Spleen (tissue), 11 donors: ENCODE data around the gene SIRT4. TPM values are rescaled to one million over a fixed set of nuclear protein-coding genes. Genes with fewer than 3 reads are reported as not detected.

Experiments used
- DNase-seq: peaks from one replicate; pipeline ENCODE4 v3.0.0-alpha.2; 2020
- H3K27ac ChIP-seq, 8 donors: fragments of 200-600 bp; sonication (generic) in 7 of 8; 1 replicate in 4 of 8; 2 replicates in 4 of 8; pipeline versions ENCODE4 v1.5.0 to v1.8.0; 2016 to 2021; ENCODE audit warnings: inconsistent platforms in 4 of 8, mild to moderate bottlenecking in 4 of 8, moderate library complexity in 1 of 8
- H3K27me3 ChIP-seq, 7 donors: fragments of 200-600 bp; sonication (generic) in 6 of 7; replicated peaks in 1 of 7; 1 replicate in 4 of 7; 2 replicates in 3 of 7; pipeline versions ENCODE4 v1.5.0 to v1.8.0; 2016 to 2021; ENCODE audit warnings: inconsistent platforms in 3 of 7, mild to moderate bottlenecking in 1 of 7
- H3K36me3 ChIP-seq, 6 donors: fragments of 200-600 bp; sonication (generic) in 5 of 6; 1 replicate in 4 of 6; 2 replicates in 2 of 6; pipeline versions ENCODE4 v1.5.0 to v1.8.0; 2016 to 2021; ENCODE audit warnings: inconsistent platforms in 2 of 6
- H3K4me1 ChIP-seq, 6 donors: fragments of 200-600 bp; sonication (generic) in 5 of 6; 1 replicate in 3 of 6; 2 replicates in 3 of 6; pipeline versions ENCODE4 v1.5.0 to v1.8.0; 2016 to 2021; ENCODE audit warnings: inconsistent platforms in 3 of 6
- H3K4me3 ChIP-seq, 8 donors: fragments of 200-600 bp; sonication (generic) in 7 of 8; 1 replicate in 4 of 8; 2 replicates in 4 of 8; pipeline versions ENCODE4 v1.5.0 to v1.8.0; 2016 to 2021; ENCODE audit warnings: inconsistent platforms in 4 of 8, mild to moderate bottlenecking in 4 of 8, moderate library complexity in 2 of 8
- H3K9me3 ChIP-seq, 8 donors: fragments of 200-600 bp; sonication (generic) in 7 of 8; 1 replicate in 4 of 8; 2 replicates in 4 of 8; pipeline versions ENCODE4 v1.5.0 to v1.8.0; 2016 to 2021; ENCODE audit warnings: inconsistent platforms in 4 of 8
- CTCF ChIP-seq, 11 experiments: fragments of 200-600 bp in 7 of 11; fragments of 450-650 bp in 4 of 11; sonication (generic) in 4 of 11; IDR thresholded peaks in 8 of 11; conservative IDR thresholded peaks in 3 of 11; 1 replicate in 7 of 11; 2 replicates in 4 of 11; pipeline versions ENCODE4 v1.4.0 to v1.8.0; 2016 to 2021; ENCODE audit warnings: antibody characterized with exemption in 11 of 11, inconsistent platforms in 4 of 11, mild to moderate bottlenecking in 1 of 11
- POLR2A ChIP-seq, 3 donors: fragments of 450-650 bp; IDR thresholded peaks; one replicate each; pipeline ENCODE4 v1.5.1; 2017; ENCODE audit warnings: antibody characterized with exemption in 3 of 3, mild to moderate bottlenecking in 1 of 3
- POLR2AphosphoS5 ChIP-seq, 3 donors: sonication (generic); formaldehyde crosslinking; IDR thresholded peaks; one replicate each; pipeline ENCODE4 v1.5.1; 2017; ENCODE audit warnings: antibody characterized with exemption in 3 of 3
- WGBS, 5 donors: extraction: QIAGEN DNeasy Blood & Tissue Kit in 3 of 5; methylation state at CpG; one replicate each; pipeline versions ENCODE4 v1.1.5 to v1.1.7; 2013 to 2018; 5-methylcytosine and 5-hydroxymethylcytosine counted together
- intact Hi-C: fragments of 100-400 bp; cut with DNase I; formaldehyde crosslinking; loops from one replicate; pipeline ENCODE4 v1.15.0; 2023; ENCODE audit warnings: low total_unique reads
- polyA plus RNA-seq, 3 donors: library from polyadenylated mRNA; stranded (reverse); fragments of 200-250 nt; gene quantifications; one replicate each; pipeline ENCODE4 v1.2.1, GENCODE V29; 2013
- total RNA-seq, 7 donors: library from RNA; depleted of rRNA in 3 of 7; stranded (reverse); fragments of >200 nt in 3 of 7; fragmentation: NEBNext Ultra II Directional in 4 of 7; extraction: Animal tissue kit (Norgen Biotek cat#: 25700) in 4 of 7; gene quantifications; one replicate each; pipeline versions ENCODE4 v1.1.0 to v1.2.1, GENCODE V29; 2016 to 2021
- donor health status: healthy with polysubstance abuse.
- donor health status: DM: no; HTN: no; CAD: no; lungs with moderate emphysema.
- donor health status: DM: no; HTN: no; CAD: no.
- donor health status: Bipolar disorder and iron deficiency.
- donor health status: healthy.
- donor health status: DM: no; HTN: no; CAD: no.
- donor health status: DM: yes; HTN: yes; CAD: no.

Gene SIRT4
- total and polyA plus RNA-seq, 10 donors, result 0.66 to 2.6 (median 1.4) TPM

- peak; percentile 17 for DNase-seq
- 42 to 48% (median 44%) methylated on average over 9 of the region's 9 CpGs for WGBS, 5 donors
- peak overlapping the region; percentile 43 to 80 (median 58) for H3K4me3 ChIP-seq
- H3K9me3 ChIP-seq, result no peaks in the 10 kb centered on the region
- intact Hi-C loops, result no loop called here
- TF ChIP-seq POLR2AphosphoS5 (IDR thresholded peaks at IDR 0.05) (no peak), POLR2A (IDR thresholded peaks at IDR 0.05) (no peak), CTCF (IDR thresholded peaks at IDR 0.05 in 8 of 11, conservative IDR thresholded peaks at IDR 0.05 in 3 of 11) (no peak)
- no peaks in the 10 kb centered on the region for H3K36me3 ChIP-seq
- H3K27ac ChIP-seq, result peak overlapping the region; percentile 68 to 92 (median 86)
- H3K4me1 ChIP-seq, result peaks cover 9 to 21% (median 19%) of the 10 kb centered on the region in 6 donors
- H3K27me3 ChIP-seq, result no peaks in the 10 kb centered on the region
These were observed 14.7 kb downstream of the SIRT4 start for GRCh38 chr12:120316798-120317223.

- H3K9me3 ChIP-seq, result no peaks in the 10 kb centered on the region
- peak overlapping the region; percentile 43 to 80 (median 58) for H3K4me3 ChIP-seq
- intact Hi-C loops, result no loop called here
- WGBS, 5 donors, result 1 to 3% (median 2%) methylated on average over 36 to 42 of the region's 42 CpGs
- TF ChIP-seq POLR2AphosphoS5 (IDR thresholded peaks at IDR 0.05) (peak; percentile 95 to 98 (median 97)), CTCF (IDR thresholded peaks at IDR 0.05 in 8 of 11, conservative IDR thresholded peaks at IDR 0.05 in 3 of 11) (peak in 8 of 11 experiments; percentile 37 to 71 (median 55)), POLR2A (IDR thresholded peaks at IDR 0.05) (peak in 2 of 3 donors; percentile 10 to 69)
- DNase-seq, result peak; percentile 99
- H3K27ac ChIP-seq, result peak overlapping the region; percentile 68 to 92 (median 86)
- no peaks in the 10 kb centered on the region for H3K27me3 ChIP-seq
- H3K4me1 ChIP-seq, result peaks cover 9 to 21% (median 19%) of the 10 kb centered on the region in 6 donors
- H3K36me3 ChIP-seq, result no peaks in the 10 kb centered on the region
These were observed 15.3 kb downstream of the SIRT4 start for GRCh38 chr12:120317224-120318105.

- TF ChIP-seq CTCF (IDR thresholded peaks at IDR 0.05 in 8 of 11, conservative IDR thresholded peaks at IDR 0.05 in 3 of 11), result no peak
- TF ChIP-seq POLR2A (IDR thresholded peaks at IDR 0.05), result no peak
- TF ChIP-seq POLR2AphosphoS5 (IDR thresholded peaks at IDR 0.05), result no peak
- WGBS, 5 donors, result 78 to 87% (median 86%) methylated on average over 13 of the region's 13 CpGs
- Histone ChIP-seq H3K4me3 (no peak overlapping the region), H3K9me3 (no peaks in the 10 kb centered on the region), H3K27me3 (no peaks in the 10 kb centered on the region), H3K36me3 (no peaks in the 10 kb centered on the region), H3K27ac (no peak overlapping the region), H3K4me1 (peaks cover 5 to 27% (median 20%) of the 10 kb centered on the region in 6 donors)
- intact Hi-C loops, result loop anchor here (10.0 kb wide), 1 partner anchor 113 kb away; the partner anchor contains the start of gene COX6A1
- DNase-seq, result no peak
These were observed 19.5 kb downstream of the SIRT4 start for GRCh38 chr12:120321382-120322202.
